NCI-H2227 (cell line): ENCODE measurements around the gene KRTAP27-1.

Experiments used
- DNase-seq: peaks from one replicate; lab custom pipeline; 2025; ENCODE audit not compliant: unreplicated experiment; lab: John Stamatoyannopoulos, UW

KRTAP27-1 gene, protein sequence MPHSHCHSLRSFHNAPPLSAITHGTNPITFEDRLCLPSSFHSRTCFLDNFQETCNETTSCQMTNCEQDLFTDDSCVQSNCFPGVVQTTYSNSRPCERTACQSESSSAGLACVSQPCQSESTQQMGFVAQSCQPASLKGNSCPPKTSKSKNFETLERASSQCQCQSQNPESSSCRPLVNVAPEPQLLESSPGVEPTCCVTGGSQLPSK

DNA sequence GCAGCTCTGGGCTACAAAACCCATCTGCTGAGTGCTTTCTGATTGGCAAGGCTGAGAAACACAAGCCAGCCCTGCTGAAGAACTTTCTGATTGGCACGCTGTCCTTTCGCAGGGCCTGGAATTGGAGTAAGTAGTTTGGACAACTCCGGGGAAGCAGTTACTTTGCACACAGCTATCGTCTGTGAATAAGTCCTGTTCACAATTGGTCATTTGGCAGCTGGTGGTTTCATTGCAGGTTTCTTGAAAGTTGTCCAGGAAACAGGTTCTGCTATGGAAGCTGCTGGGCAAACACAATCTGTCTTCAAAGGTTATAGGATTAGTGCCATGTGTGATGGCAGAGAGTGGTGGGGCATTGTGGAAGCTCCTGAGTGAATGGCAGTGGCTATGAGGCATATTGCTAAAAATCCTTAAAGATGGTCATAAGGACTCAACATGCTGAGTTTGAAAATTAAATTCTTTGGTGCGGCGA lies at the start of gene KRTAP27-1:
Gene KRTAP27-1 (minus strand): TSS at position 419 of the 469 bp plus-strand sequence. CDS start 26 bp downstream, at position 393.
- DNase-seq, result no peak

DNA sequence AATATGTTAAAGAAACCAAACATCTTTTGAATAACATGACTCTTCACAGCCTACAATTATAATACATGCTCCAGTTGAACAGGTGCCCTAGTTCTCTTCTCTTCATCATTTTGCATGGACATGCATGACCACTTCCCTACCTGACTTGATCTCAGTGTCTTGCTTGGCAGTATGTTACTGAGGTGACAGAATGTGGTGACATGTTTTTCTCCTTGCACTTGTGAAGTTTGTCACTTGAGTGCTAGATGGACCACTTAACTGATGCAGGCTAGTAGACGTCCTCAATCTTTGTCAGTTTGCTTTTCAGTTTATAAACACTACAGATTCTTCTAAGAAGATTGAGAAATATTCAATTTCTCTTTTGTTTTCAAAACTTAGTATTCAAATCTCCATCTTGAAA lies 44.7 kb upstream of the KRTAP27-1 start:
- no peak for DNase-seq

DNA sequence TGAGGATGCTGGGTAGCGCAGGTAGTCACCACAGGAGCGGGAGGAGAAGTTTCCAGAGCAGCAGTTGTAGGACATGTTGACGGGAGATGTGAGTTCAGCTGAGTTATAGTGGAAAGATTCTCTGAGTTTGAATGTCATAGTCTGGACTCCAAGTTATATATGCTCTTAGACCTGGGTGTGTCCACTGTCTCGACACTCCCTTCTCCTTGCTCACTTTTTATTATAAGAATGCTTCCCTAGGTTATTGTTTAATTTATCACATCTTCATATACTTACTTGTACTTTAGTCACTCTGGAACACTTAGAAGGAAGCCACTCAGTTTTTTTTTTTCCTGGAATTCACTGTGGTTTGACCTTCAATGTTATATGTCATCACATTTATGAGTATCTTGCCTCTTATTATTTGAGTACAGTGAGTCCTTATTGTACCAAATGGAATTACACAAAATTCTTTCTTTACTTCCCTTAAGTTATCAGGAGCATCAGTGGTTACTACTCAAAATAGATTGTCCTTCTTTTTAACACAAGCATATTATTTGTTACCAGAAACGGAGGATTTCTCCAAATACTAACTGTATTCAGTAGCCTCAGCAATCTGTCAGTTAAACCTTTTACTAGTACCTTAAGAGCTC lies 34.8 kb upstream of the KRTAP27-1 start, which contains the start of gene KRTAP13-2:
Gene KRTAP13-2 (minus strand): TSS at position 133 of the 632 bp plus-strand sequence. CDS start 58 bp downstream, at position 75.
- DNase-seq, result no peak

DNA sequence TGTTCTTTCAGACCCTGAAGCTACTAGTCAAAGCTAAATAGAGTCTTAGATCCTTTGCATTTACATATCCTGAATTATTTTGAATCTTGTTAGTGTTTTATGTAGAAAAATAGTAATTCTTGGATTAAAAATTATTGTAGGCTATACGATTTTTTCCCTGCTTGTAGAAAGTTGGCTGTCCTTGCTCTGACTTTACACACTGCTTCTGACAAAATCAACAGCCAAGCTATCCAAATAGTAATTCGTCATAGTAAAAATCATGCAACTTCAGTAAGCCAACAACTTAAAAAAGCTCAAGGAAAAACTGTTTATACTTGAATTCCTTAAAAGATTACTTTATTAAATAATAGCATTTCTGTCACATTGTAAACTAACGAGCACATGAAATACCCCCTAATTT lies 18.4 kb upstream of the KRTAP27-1 start:
- DNase-seq, result no peak

DNA sequence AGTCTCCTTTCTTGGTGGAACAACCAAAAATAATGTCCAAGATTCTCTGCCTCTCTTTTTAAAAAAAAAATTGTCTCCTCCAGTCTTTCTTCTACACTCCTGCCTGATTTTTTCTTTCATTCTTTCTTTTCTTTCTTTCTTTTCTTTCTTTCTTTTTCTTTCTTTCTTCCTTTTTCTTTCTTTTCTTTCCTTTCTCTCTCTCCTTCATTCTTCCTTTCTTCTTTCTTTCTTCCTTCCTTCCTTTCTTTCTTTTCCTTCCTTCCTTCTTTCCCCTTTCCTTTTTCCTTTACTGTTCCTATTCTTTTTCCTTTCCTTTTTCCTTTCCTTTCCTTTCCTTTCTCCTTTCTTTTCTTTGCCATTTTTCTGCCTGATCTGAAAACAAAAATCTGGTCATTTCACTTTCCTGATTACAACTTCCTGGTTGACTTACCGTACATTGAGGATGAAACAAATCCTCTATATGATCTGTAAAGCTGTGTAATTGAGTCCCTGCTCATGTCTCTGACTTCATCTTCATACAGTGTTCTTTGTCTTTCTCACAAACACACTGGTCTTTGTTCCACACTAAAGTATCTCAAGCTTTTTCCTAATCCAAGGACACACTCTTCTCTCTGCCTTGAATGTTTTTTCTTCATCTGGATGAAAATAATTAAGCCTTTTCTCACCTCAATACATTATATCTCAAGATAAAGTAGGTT lies 17.0 kb upstream of the KRTAP27-1 start:
- DNase-seq, result no peak

DNA sequence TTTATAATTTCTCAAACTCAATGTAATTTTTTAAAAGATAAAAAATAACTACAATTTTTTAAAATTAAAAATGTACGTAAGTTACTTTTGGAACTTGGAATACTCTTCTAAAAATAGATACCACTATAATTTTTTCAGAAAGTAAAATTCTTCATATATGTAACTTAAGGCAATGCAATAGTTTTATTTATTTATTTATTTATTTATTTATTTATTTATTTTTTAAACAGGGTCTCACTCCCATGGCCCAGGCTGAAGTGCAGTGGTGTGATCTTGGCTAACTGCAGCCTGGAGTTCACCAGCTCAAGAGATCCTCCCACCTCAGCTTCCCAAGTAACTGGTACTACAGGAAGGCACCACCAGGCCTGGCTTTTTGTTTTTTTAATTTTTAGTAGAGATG lies 14.0 kb upstream of the KRTAP27-1 start:
- DNase-seq, result no peak

DNA sequence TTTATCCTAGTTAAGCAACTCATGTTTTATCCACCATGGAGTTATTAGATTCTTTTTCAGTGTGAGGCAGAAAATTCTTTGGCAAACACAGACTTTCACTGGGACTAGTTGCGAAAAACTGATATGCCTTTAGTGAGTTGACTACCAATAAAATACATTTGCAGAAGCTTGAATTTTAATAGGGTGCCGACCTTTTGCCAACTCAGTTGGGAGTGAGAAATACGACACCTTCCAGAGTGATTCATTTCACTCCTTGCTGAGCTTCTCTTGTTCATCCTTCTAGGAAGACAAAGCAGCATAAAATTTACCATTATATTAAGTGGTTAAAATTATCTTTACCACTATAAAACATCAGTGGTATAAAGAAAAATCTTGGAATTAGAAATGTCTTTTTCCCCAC lies 12.1 kb upstream of the KRTAP27-1 start:
- no peak for DNase-seq

DNA sequence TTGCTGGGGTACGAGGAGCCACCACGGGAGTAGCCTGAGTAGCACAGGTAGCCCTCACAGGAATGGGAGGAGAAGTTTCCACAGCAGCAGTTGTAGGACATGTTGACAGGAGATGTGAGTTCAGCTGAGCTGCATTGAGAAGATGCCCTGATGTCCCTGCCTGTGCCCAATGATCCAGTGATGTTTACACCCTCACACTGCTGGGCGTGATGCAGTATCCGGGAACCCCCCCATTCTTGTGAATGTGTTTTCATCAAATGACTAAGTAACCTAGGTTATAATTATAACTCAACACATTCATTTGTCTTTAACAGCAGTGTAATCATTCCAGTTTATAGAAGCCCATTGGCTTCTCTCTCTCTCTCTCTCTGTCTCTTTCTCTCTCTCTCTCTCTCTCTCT lies 11.0 kb upstream of the KRTAP27-1 start, which contains the start of gene KRTAP23-1:
Gene KRTAP23-1 (minus strand): TSS at position 101 of the 400 bp plus-strand sequence. CDS start 0 bp downstream, at position 101.
- no peak for DNase-seq

DNA sequence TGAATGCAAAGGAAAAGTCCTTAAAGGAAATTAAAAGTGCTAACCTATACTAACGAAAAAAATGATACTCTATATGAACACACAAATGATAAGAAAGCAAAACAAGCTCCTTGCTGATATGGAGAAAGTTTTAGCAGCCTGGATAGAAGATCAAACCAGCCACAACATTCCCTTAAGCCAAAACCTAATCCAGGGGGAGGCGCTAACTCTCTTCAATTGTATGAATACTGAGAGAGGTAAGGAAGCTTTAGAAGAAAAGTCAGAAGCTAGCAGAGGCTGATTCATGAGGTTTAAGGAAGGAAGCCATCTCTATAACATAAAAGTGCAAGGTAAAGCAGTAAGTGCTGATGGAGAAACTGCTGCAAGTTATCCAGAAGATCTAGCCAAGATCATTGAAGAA lies 7.5 kb upstream of the KRTAP27-1 start:
- DNase-seq, result no peak

DNA sequence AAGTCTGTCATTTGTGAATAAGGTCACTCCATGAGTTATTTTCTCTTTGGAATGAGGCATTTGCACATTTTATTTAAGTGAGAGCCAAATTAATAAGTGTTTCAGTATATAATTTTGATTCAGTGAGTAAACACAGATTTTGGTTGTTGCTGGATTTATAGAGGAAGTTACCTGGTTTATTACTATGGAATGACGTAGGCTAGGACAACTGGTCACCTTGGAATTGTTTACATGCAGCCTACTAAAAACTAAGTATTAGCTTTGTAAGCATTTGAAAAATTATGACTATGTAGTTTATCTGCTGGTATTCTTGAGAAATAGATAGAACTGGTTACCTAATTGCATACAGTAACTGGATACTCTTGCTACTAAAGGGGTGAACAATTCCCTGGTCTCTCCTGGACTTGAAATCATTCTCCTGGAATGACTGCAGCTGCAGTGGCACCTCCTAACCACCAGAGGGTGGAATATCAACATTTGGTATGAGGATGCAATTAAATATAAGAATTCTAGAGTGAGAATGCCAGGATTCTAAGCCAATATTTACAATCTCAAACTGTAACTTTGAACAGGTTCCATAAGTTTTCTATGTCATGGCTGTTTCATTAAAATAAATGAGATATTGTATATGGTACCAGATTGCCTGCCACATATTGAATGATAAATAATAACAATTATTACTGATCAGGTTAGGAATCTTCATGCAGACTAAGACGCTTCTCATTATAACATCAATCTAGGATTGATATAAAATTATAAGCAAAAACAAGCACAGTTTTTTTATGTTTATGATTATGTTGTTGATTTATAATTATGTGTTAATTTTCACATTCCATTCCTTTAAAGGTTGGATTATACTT lies 3.5 kb upstream of the KRTAP27-1 start:
- DNase-seq, result no peak

DNA sequence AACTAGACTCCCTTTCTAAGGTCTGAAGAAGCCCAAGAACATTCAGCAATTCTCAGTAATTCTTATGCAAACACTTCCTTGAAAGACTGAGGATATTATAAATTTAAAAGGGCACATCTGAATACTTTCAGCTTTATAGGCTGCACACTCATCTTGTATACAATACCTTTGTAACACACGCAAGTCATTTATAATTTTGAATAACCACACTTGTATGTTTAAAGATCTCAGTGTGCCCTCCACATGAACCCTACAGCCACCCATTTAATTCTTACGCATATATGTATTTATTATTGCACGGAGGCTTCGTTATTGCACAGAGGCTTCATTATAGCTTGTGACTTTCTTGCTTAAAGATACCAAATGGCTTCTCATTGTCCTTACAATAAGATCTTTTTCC lies 1.2 kb upstream of the KRTAP27-1 start:
- no peak for DNase-seq

DNA sequence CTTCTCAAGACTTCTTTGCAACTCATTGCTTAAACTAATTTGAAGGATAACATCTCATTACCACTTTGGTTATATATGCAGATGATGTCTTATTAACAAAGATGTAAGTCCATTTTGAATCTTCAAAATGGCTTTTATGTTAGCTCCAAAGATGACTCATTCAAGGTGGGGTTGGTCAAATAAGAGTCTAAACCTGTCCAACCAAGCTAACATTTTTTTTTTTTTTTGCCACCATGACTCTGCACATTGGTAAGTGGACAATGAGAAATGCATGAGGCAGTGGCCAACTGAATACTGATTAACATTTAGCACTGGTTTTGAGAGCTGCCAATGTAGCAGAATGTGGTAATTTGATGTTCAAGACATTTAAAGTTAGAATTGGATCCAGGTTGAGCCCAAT lies 278 bp upstream of the KRTAP27-1 start:
- no peak for DNase-seq

DNA sequence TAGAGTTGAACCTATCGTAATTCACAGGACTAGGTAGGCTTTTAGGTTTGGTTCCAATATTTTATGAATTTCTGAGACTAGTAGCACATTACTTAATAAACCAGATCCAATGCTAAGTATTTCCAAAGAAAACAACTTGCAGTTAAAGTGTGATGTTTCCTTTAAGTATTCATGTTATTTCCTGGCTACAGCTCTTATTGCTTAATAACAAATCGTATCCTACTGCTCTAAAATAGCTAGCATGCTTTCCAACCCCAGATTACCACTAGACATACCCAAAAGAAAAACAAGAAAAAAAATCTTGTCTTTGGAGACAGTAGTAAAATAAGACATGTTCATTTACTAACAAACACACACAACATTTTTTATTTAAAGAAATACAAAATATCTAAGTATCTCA lies 898 bp downstream of the KRTAP27-1 start:
- no peak for DNase-seq

DNA sequence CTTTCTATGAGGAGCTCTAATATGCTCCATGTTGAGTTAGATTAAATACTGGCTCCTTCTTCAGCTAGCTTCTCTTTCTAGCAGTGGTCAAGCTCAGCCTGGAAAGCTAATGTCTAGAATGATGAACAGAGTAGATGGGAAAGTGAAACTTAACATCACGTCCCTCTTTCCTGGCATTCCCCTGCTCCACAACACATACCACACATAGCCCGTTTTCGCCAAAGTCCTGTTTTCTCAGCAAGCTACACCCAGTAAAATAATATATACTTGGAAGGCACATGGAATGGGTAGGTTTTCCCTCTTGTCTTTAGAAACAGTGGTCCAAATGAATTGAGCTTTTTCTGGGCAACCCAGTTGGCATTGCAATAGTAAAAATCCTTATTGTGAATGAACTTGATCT lies 3.8 kb downstream of the KRTAP27-1 start:
- no peak for DNase-seq

DNA sequence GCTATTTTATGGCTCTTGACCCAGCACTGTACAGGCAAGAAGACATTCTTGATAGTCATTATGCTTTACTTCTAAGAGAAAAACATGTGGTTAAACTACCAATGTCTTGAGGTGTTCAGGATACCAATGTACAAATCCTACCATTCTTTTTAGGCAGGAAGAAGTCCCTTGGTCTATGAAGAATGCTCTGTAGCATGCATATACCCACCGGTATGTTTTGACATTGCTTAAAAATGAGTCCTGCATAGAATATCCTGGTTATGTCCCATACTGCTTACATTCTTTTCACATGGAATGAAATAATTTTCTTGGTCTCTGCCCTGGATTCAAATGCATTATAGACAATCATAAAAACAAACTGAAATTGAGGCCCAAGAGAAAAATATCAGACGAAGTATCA lies 4.8 kb downstream of the KRTAP27-1 start:
- no peak for DNase-seq

DNA sequence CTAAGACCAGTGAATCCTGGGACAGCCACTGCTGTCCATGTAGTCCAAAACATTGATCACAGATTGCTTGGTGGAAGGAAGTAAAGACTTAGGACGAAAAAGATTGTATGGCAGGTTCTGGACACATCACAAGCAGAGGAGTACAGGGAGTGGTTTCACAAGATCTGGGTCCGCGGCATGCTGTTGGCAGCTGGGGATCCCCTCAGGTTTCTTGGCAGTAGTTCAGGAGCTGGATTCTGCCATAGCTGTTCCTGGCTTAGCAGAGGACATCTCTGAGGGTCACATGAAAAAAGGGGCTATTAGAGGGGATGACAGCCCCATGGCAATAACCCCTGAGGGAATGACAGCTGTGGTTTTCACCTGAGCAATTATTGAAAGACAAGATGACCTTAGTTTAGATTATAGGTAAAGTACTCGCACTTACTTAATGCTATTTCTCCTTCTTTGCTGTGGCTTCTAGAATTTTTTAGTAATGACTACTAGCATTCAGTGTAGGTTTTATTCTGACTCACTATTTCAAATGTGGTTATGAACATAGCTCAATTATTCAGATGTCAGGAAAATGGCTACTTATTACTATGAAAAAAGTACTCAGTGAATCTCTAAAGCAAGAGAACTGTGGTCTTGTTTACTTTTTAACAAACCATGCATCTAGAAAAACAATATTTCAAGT lies 8.2 kb downstream of the KRTAP27-1 start:
- no peak for DNase-seq

DNA sequence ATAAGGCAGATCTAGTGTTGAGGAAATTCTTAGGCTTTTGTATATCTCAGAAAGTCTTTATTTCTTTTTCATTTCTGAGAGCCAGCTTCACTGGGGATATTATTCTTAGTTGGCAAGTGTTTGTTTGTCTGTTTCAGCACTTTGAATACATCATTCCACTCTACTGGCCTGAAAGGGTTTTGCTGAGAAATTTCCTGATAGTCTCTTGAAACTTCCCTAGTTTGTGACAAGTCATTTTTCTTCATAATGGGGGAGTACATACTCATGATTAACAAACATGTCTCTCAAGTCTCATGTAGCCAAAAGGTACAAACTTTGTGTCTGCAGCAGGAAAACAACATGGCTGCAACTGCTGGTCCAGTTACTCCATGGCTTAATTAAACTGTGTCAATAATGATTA lies 11.1 kb downstream of the KRTAP27-1 start:
- no peak for DNase-seq

DNA sequence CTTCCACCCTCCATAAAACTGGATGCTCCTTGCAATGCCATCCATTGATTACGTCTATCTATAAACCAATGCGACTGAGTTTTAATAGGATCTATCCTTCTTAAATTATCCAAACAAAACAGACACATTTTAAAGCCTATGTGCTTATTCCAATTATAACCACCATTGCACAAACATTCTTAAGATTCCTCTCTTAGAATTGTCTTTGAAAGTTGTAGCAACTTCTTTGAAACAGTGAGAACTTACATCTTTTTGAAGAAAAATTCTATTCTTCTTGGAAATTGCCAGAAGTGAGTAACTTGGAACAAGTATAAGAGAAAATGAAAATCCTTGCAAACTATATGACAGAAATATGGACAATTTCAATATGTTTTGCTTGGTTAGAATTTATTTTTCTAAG lies 17.3 kb downstream of the KRTAP27-1 start, which contains the start of gene KRTAP26-1:
Gene KRTAP26-1 (minus strand): TSS at position 101 of the 400 bp plus-strand sequence. CDS start 280 bp downstream, outside the sequence.
- no peak for DNase-seq

DNA sequence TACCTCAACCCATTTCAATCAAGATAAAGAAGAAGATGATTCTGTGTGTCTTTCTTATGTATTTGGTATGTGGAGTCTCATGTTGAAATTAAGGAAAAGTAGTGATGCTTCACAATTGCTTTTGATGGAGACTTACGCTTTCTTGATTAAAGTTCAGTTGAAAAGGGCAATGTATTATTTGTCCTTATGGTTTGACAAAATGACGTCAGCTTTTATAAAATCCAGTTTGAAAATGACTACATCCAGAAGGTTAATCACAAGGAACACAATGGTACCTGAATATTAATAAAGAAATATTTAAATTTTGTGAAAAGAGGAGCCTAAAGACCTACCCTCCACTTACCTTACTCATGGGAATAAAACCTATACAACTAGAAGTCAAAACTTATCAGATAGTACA lies 21.8 kb downstream of the KRTAP27-1 start:
- no peak for DNase-seq

DNA sequence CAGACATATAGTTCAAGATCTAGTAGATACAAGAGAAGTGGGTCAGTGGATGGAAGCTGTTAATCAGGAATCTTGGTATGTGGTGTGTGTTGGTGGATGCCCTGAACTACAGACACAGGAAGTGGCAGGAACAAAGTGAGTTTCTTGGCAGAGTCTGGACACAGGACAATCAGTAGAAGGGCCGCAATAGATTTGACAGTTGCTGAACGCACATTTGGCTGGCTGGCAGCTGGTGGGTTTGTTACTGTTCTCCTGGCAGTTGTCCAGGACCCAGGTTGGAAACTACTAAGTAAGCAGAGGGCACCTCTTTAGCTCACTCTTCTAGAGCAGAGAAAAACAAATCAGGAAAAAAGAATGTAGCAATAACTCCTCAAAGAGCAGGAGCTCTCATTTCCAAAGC lies 30.6 kb downstream of the KRTAP27-1 start:
- DNase-seq, result no peak
